Pancreas (tissue), 10 donors: Measurements from ENCODE around the gene TTLL10. TPM values are rescaled to one million over a fixed set of nuclear protein-coding genes. Genes with fewer than 3 reads are reported as not detected.
A peak's percentile ranks its signal among the peaks of the same experiment; 100 is the strongest.

ENCODE experiments used
- ATAC-seq, 4 donors: fragments of 200-7000 bp; cut with Tn5 transposase; one replicate each; pipeline versions ENCODE4 v1.8.0 to v1.9.1; 2020; ENCODE audit warnings: mild to moderate bottlenecking in 4 of 4, moderate library complexity in 4 of 4
- DNase-seq, 6 donors: peaks; one replicate each; pipeline ENCODE4 v3.0.0-alpha.2; 2020
- FAIRE-seq: peaks from 2 replicates; lab custom pipeline; 2012; peaks lifted over from hg19 to GRCh38; lab: Jason Lieb, UNC
- H3K27ac ChIP-seq, 4 donors: fragments of 200-600 bp; sonication (generic); 1 replicate in 3 of 4; 2 replicates in 1 of 4; pipeline versions ENCODE4 v1.5.0 to v1.8.0; 2020
- H3K27me3 ChIP-seq, 4 donors: fragments of 200-600 bp; one replicate each; pipeline ENCODE4 v1.8.0; 2021
- H3K36me3 ChIP-seq, 3 donors: fragments of 200-600 bp; sonication (generic) in 1 of 3; one replicate each; pipeline versions ENCODE4 v1.5.0 to v1.8.0; 2020 to 2021
- H3K4me1 ChIP-seq, 3 donors: fragments of 200-600 bp; one replicate each; pipeline ENCODE4 v1.8.0; 2021
- H3K4me3 ChIP-seq, 4 donors: fragments of 200-600 bp; sonication (generic) in 2 of 4; one replicate each; pipeline versions ENCODE4 v1.5.0 to v1.8.0; 2020 to 2021
- H3K9me3 ChIP-seq, 4 donors: fragments of 200-600 bp; one replicate each; pipeline ENCODE4 v1.8.0; 2021
- CTCF ChIP-seq, 4 donors: fragments of 200-600 bp; sonication (generic) in 3 of 4; IDR thresholded peaks; one replicate each; pipeline versions ENCODE4 v1.5.0 to v1.8.0; 2021; ENCODE audit warnings: antibody characterized with exemption in 4 of 4
- WGBS, 2 donors: extraction: QIAGEN DNeasy Blood & Tissue Kit; methylation state at CpG; one replicate each; pipeline ENCODE4 v1.1.7; 2013; 5-methylcytosine and 5-hydroxymethylcytosine counted together
- intact Hi-C, 3 donors: fragments of 100-400 bp; cut with DNase I; formaldehyde crosslinking; loops; one replicate each; pipeline versions ENCODE4 v1.11.1 to v1.14.2; 2022
- polyA plus RNA-seq, 2 donors: library from polyadenylated mRNA; stranded (reverse); fragments of 200-250 nt; gene quantifications; one replicate each; pipeline ENCODE4 v1.2.3, GENCODE V29; 2013
- total RNA-seq, 6 donors: library from RNA; stranded (reverse); fragmentation: NEBNext Ultra II Directional in 4 of 6; extraction: Animal tissue kit (Norgen Biotek cat#: 25700) in 4 of 6; gene quantifications; one replicate each; pipeline versions ENCODE4 v1.2.1 to v1.2.4, GENCODE V29; 2021 to 2023
- donor health status: healthy with polysubstance abuse.
- donor health status: DM: no; HTN: no; CAD: no; lungs with moderate emphysema.
- donor health status: DM: no; HTN: no; CAD: no.
- donor health status: control.
- donor health status: control.
- donor health status: Bipolar disorder and iron deficiency.
- donor health status: DM: yes; HTN: yes; CAD: no.
- donor health status: DM: no; HTN: no; CAD: no.
- donor health status: DM: no; HTN: no; CAD: no.
- donor health status: DM: yes; HTN: yes; CAD: no.

Gene TTLL10
- total and polyA plus RNA-seq, 8 donors, result 0.20 to 1.6 (median 0.41) TPM; not detected in 1

GRCh38 chr1:1181938-1182410 is 8.3 kb downstream of the TTLL10 start:
- no peaks in the 10 kb centered on the region for H3K9me3 ChIP-seq
- 87 to 93% methylated on average over 19 to 21 of the region's 21 CpGs for WGBS, 2 donors
- intact Hi-C loops, result no loop called here
- no peaks in the 10 kb centered on the region for H3K4me1 ChIP-seq
- H3K27me3 ChIP-seq, result no peaks in the 10 kb centered on the region
- no peaks in the 10 kb centered on the region for H3K36me3 ChIP-seq
- DNase-seq, result peak in 2 of 6 donors; percentile 40 to 59
- ATAC-seq, result no peak
- FAIRE-seq, result no peak
- H3K27ac ChIP-seq, result no peak overlapping the region
- no peak overlapping the region for H3K4me3 ChIP-seq
- TF ChIP-seq CTCF (IDR thresholded peaks at IDR 0.05), result no peak

- no peak overlapping the region for H3K4me3 ChIP-seq
Measured at GRCh38 chr1:1182491-1183220, 9.0 kb downstream of the TTLL10 start.

GRCh38 chr1:1183221-1183747 is 9.6 kb downstream of the TTLL10 start:
- 90 to 95% methylated on average over 21 of the region's 21 CpGs for WGBS, 2 donors
- H3K27ac ChIP-seq, result no peak overlapping the region
- no peak overlapping the region for H3K4me3 ChIP-seq

More at GRCh38 chr1:1182491-1183220, 9.0 kb downstream of the TTLL10 start:
- Histone ChIP-seq H3K27me3 (no peaks in the 10 kb centered on the region), H3K9me3 (no peaks in the 10 kb centered on the region), H3K4me1 (no peaks in the 10 kb centered on the region), H3K36me3 (no peaks in the 10 kb centered on the region), H3K27ac (no peak overlapping the region)
- intact Hi-C loops, result no loop called here
- WGBS, 2 donors, result 85 to 86% methylated on average over 39 of the region's 39 CpGs
- DNase-seq (peak in 3 of 6 donors; percentile 24 to 73 (median 57)), ATAC-seq (no peak), FAIRE-seq (no peak)
- no peak for TF ChIP-seq CTCF (IDR thresholded peaks at IDR 0.05)

GRCh38 chr1:1183833-1184775 is 10.4 kb downstream of the TTLL10 start:
- intact Hi-C loops, result no loop called here
- TF ChIP-seq CTCF (IDR thresholded peaks at IDR 0.05), result no peak
- H3K4me1 ChIP-seq, result no peaks in the 10 kb centered on the region
- no peaks in the 10 kb centered on the region for H3K36me3 ChIP-seq
- WGBS, 2 donors, result 89 to 92% methylated on average over 30 to 32 of the region's 33 CpGs
- FAIRE-seq (no peak), DNase-seq (peak in 1 of 6 donors; percentile 49), ATAC-seq (no peak)
- no peak overlapping the region for H3K27ac ChIP-seq
- H3K4me3 ChIP-seq, result no peak overlapping the region
- H3K9me3 ChIP-seq, result no peaks in the 10 kb centered on the region
- no peaks in the 10 kb centered on the region for H3K27me3 ChIP-seq

More at GRCh38 chr1:1183221-1183747, 9.6 kb downstream of the TTLL10 start:
- Histone ChIP-seq H3K9me3 (no peaks in the 10 kb centered on the region), H3K4me1 (no peaks in the 10 kb centered on the region), H3K27me3 (no peaks in the 10 kb centered on the region), H3K36me3 (no peaks in the 10 kb centered on the region)
- TF ChIP-seq CTCF (IDR thresholded peaks at IDR 0.05), result no peak
- ATAC-seq, result no peak
- FAIRE-seq, result no peak
- peak in 3 of 6 donors; percentile 22 to 72 (median 51) for DNase-seq
- intact Hi-C loops, result no loop called here
